GM12892 (cell line): ENCODE results near the gene VEPH1.

Experiments used
- DNase-seq: peaks from one replicate; pipeline ENCODE4 v3.0.0; 2011; ENCODE audit not compliant: insufficient read length
- FAIRE-seq: peaks from 2 replicates; lab custom pipeline; 2011; peaks lifted over from hg19 to GRCh38; lab: Jason Lieb, UNC
- POLR2A ChIP-seq: IDR thresholded peaks from 2 replicates; pipeline ENCODE4 v1.6.1; 2011; ENCODE audit warnings: low read depth, low read length, control low read depth
- POLR2AphosphoS5 ChIP-seq: IDR thresholded peaks from 2 replicates; pipeline ENCODE4 v1.6.1; 2011; ENCODE audit warnings: low read depth, low read length, control low read depth
- TAF1 ChIP-seq: IDR thresholded peaks from 2 replicates; pipeline ENCODE4 v1.6.1; 2011; ENCODE audit warnings: low read depth, mild to moderate bottlenecking, control low read depth, low read length, borderline replicate concordance

VEPH1 gene

DNA sequence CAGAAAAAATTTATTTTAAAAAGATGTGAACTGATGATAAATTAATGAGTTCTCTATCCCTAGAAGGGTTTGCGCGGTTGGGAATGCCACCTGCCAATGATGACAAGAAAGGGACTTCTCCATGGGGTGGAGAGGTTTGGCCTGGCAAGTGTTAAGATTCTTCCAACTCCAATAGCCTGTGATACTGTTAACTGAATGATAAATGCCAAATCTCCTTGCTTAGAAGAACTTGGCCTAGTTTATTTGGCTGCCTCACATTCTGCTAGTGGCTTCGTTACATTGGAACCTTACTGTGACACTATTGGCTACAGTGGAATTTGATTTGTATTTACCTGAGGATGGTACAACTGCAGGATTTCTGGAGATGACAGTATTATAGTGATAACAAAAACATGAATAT, 251.5 kb downstream of the VEPH1 start:
- no peak for TF ChIP-seq POLR2A
- TF ChIP-seq POLR2AphosphoS5: no peak
- no peak for TF ChIP-seq TAF1
- FAIRE-seq (no peak), DNase-seq (no peak)

DNA sequence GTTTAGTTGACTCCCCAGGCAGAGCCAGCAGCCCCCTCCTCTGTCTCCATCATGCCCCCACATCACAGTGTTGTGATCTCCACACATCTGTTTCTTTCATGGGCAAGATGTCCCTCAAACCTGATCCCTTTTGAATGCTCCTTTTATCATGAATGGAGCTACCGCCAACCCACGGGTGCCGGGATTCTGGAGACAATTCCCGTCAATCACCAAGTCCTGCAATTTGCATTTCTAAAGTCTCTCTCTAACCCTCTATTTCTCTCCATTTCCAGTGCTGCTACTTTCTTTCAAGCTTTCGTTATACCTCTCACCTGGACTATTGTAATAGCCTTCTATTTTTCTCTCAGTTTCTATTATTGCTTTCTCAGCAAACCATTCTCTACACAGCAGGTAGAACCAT, 253.6 kb downstream of the VEPH1 start:
- DNase-seq (no peak), FAIRE-seq (no peak)
- no peak for TF ChIP-seq POLR2A
- TF ChIP-seq TAF1: no peak
- TF ChIP-seq POLR2AphosphoS5: no peak

DNA sequence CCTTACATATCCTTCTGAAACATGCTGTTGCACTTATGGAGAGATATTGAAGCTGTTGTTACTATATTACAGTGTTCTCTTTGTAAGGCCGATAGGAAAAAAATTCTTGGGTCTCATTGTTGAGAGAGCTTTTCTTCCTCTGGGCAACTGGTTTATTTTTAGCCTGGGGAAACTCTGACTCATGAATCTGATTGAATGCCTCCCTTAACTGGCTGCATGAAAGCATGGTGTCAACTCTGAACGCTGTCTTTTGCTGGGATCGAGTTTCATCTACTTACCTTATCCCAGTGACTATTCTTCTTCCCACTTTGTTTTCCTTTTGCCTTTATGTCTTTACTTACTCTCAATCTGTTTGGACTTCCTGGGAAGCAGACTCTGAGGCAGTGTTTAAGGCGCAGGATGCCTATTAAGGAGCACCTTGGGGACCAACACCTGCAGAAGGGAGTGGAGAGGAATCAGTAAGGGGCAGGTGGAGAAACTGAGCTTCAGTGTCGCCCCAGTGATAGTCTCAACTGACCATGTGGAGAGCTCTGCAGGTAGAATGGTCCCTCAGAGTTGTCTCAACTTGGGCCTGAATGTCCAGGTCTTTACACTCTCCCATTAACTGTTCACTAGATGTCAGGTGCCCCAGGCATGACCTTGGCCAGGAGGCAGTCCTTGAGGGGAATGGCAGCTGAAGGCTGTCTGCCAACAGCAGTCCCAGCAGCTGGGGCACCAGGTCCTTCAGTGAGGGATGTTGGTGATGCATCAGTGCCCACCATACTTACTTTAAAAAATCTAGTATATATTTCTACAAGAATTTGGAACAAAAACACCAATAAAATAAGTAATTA, 254.4 kb downstream of the VEPH1 start:
- DNase-seq (no peak), FAIRE-seq (no peak)
- TF ChIP-seq POLR2AphosphoS5 (no peak), TAF1 (no peak), POLR2A (no peak)

DNA sequence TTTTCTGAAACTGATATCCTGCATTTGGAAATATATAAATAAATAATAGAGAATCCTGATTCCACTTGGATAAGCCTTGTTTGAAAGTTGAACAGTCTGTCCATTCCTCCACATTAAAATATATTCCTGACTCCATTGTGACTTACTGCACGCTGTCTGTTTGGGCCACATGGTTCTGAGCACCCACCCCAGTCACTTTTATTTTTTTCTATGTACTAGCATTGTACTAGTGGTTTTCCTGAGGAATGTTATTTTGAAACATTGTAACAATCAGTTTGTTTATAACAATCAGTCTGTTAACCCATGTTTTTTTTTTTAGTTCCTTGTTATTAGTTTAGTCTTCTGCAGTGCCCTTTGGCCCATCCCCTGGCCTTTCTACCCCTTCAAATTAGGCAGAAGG, 255.8 kb downstream of the VEPH1 start:
- DNase-seq: no peak
- FAIRE-seq: no peak
- no peak for TF ChIP-seq TAF1
- no peak for TF ChIP-seq POLR2AphosphoS5
- no peak for TF ChIP-seq POLR2A

DNA sequence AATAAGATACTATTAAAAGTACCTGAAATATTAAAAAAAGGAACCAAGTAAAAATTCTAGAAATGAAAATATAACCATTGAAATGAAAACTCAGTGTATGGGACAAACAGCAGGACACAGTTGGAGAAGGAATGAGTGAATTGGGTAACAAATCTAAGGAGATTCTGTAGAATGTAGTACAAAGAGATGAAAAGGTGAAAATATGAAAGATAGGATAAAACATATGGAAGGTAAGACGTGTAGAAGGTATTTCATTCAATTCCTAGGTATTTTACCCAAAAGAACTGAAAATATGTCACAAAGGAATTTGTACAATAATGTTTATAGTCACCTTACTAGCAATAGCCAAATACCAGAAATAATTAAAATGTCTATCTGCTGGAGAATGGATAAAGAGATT, 260.4 kb downstream of the VEPH1 start:
- TF ChIP-seq TAF1 (no peak), POLR2AphosphoS5 (no peak), POLR2A (no peak)
- no peak for DNase-seq
- FAIRE-seq: no peak

DNA sequence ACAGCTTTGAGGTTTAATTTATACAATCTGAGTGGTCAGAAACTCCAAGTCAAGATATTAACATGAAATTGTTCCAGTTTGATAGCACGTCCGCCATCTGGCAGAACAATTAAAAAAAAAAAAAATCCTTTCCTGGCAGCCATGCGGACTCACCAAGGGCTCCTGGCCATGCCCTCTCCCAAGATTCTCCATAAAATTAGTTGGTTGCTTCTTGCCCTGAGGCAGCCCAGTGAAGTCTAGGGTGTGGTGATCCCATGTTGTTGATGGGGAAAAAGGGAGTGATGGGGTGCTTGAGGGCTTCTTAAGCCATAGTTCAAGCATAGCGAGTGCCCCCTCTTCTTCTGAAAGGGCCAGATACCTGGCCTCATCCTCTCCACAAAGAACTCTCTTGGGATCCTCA, 261.6 kb downstream of the VEPH1 start:
- DNase-seq (no peak), FAIRE-seq (no peak)
- no peak for TF ChIP-seq TAF1
- TF ChIP-seq POLR2A: no peak

DNA sequence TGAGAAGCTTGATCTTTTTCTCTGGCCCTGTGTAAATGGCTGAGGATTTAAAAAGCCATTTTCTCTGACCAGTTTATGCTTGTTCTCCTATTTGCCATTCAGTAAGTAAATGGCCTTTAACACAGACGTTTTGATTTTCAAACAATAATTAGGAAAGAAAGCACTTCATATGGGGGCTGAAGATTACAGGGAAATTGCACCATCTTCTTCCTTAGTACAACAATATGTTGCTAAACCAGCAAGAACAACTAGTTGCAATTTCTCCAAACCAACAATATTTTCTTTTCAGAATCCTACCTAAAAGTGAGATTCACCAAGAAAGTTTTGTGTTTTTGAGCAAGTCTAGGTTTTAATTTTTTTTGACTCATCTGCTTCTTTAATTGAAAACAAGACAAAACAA, 262.8 kb downstream of the VEPH1 start:
- DNase-seq: no peak
- no peak for TF ChIP-seq POLR2A
- TF ChIP-seq POLR2AphosphoS5: no peak
- TF ChIP-seq TAF1: no peak
- no peak for FAIRE-seq

DNA sequence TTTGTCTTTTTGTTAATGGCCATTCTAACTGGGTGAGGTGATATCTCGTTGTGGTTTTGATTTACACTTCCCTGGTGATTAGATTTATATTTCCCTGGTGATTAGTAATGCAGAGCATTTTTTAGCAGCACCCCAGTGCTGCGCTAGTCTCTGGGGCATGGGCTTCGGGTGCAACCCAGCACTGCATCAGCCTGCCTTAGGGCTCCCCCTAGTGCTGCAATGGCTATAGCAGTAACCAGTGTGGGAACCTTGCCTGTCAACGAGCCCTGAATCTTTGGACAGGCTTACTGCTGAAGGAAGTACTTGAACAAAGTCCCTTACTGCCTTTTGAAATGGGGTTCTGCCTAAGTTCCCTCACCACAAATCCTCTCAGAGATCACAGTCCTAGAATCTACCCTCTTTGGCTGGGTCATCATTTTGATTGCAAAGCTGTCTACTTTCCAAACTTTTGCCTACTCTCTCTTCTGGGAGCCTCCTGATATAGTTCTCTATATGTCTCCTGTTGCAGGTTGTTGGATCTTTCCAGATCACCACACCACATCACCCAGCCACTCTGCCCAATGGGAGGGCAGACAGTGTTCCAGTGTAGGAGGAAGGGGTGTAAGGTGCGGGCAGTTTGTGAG, 264.0 kb downstream of the VEPH1 start:
- TF ChIP-seq TAF1 (no peak), POLR2AphosphoS5 (no peak), POLR2A (no peak)
- DNase-seq: peak; percentile 4
- peak; percentile 86 for FAIRE-seq

DNA sequence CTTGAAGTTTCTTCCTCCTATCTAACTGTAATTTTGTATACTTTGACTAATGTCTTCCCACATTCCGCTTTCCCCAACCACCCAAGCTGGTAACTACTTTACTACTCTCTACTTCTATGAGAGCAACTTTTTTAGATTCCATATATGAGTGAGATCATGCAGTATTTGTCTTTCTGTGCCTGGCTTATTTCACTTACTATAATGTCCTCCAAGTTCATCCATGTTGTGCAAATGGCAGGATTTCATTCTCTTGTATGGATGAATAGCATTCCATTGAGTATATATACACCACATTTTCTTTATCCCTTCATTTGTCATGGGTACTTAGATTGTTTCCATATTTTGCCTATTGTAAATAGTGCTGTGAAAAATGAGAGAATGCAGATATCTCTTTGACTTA, 264.8 kb downstream of the VEPH1 start:
- no peak for DNase-seq
- no peak for FAIRE-seq
- TF ChIP-seq POLR2AphosphoS5 (no peak), POLR2A (no peak), TAF1 (no peak)

DNA sequence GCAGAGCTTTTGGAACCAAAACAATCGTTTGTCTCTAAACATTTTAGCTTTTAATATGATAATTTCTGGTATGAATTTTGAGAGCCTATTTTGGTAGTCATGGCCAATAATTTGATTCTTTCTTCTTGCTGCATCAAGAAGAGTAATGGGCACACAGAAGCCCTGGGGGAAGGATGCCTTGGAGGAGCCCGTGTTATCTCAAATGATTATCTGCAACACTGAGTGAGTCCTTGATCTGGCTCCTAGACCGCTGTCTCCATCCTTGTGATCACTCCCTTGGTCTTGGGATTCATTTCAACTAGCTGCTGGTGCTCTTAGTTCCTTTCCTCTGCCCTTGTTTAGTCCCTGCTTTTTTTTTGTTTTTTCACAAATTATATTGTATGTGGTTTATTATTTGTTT, 265.3 kb downstream of the VEPH1 start:
- TF ChIP-seq TAF1 (no peak), POLR2AphosphoS5 (no peak), POLR2A (no peak)
- FAIRE-seq (no peak), DNase-seq (no peak)

DNA sequence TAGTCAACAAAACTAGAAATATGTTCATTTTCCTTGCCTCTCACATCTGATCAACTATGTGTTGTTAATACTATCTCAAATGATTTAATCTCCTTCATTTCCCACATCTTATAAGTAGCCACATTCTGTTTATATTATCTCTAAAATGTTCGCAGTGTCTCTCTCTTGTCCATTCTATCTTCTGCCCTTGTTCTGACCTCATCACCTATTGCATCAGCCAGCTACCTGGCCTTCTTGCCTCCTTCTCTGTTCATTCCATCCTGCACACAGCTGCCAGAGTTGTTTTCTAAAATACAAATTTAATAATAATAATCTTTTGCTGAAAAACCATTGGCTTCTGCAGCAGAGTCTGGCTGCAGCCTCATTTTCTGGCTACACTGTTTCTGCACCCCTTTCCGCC, 267.9 kb downstream of the VEPH1 start:
- FAIRE-seq: no peak
- TF ChIP-seq POLR2A: no peak
- no peak for DNase-seq

DNA sequence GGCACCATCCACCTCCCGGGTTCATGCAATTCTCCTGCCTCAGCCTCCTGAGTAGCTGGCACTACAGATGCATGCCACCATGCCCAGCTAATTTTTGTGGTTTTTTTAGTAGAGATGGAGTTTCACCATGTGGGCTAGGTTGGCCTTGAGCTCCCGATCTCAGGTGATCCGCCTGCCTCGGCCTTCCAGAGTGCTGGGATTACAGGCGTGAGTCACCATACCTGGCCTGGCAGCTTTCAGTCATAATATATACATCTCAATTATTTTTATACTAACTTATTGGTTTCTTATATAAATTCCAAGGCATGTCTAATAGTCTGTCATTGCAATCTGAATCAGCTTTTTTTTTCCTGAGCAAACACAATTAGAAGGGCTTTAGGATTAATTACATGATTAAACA, 269.3 kb downstream of the VEPH1 start:
- no peak for FAIRE-seq
- TF ChIP-seq POLR2AphosphoS5: no peak
- no peak for TF ChIP-seq POLR2A
- no peak for TF ChIP-seq TAF1
- DNase-seq: no peak

DNA sequence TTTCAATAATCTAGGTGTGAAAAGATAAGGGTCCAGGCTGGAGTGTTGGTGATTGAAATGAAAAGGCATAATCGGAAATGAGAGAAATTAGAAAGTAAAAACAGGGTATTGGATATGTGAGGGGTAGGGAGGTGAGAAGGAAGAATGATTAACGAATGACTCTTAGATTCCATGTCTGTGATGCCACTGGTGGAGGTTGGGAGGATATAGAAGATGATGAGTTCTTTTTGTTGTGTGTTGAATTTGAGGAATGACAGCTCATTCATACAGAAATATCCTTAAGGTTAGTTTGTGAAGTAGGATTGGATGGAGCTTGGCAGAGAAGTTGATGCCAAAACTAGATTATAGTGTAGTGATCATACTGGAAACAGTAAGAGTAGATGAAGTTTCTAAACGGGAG, 271.1 kb downstream of the VEPH1 start:
- TF ChIP-seq POLR2A: no peak
- DNase-seq (no peak), FAIRE-seq (no peak)
